GM13977 (cell line): ENCODE data around the gene SAMD5.

ENCODE experiments used
- DNase-seq: peaks from one replicate; pipeline ENCODE4 v3.0.0; 2012; ENCODE audit warnings: low spot score
- CTCF ChIP-seq: IDR thresholded peaks from 2 replicates; pipeline ENCODE4 v1.5.1; 2012; ENCODE audit warnings: mild to moderate bottlenecking, control low read depth; ENCODE audit not compliant: insufficient read depth; ENCODE audit errors: extremely low read depth, missing control alignments
- in situ Hi-C: fragments of 300-500 bp; cut with MboI; formaldehyde crosslinking; loops from one replicate; pipeline ENCODE4 v1.12.0; 2022; ENCODE audit warnings: low sequenced_read_pairs, low pct_unique_long_range_greater_than_20kb, mixed read lengths, inconsistent platforms; ENCODE audit not compliant: unreplicated experiment

SAMD5 gene

GRCh38 chr6:147617366-147617765, 108.9 kb downstream of the SAMD5 start:
- no peak for TF ChIP-seq CTCF
- in situ Hi-C loops, result no loop called here
- no peak for DNase-seq

GRCh38 chr6:147618457-147618856, 110.0 kb downstream of the SAMD5 start:
- DNase-seq, result no peak
- in situ Hi-C loops, result no loop called here
- no peak for TF ChIP-seq CTCF

GRCh38 chr6:147618927-147619326, 110.4 kb downstream of the SAMD5 start:
- in situ Hi-C loops, result no loop called here
- DNase-seq, result no peak
- no peak for TF ChIP-seq CTCF
